Measurements from ENCODE around the gene HTR3E.
A peak's percentile ranks its signal among the peaks of the same experiment; 100 is the strongest.

HTR3E gene

DNA sequence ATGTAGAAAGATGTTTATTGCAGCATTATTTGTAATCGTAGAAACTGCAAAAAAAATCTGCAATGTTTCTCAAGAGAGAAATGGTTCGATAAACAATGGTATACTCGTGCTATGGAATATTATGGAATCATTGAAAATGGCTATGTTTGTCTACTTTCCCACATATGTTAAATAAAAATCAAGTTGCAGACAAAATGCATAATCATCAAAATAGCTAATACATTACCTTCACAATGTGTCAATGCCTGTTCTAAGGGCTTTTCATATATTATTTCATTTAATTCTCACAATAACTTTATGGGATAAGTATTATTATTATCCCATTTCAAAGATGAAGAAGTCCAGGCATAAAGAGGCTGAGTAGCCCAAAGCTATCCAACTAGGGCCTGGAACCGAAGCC, 36.1 kb downstream of the HTR3E start:
- DNase-seq (ENCODE audit: extremely low read depth, low read depth) = no peak
- TF ChIP-seq, protein P1, sequence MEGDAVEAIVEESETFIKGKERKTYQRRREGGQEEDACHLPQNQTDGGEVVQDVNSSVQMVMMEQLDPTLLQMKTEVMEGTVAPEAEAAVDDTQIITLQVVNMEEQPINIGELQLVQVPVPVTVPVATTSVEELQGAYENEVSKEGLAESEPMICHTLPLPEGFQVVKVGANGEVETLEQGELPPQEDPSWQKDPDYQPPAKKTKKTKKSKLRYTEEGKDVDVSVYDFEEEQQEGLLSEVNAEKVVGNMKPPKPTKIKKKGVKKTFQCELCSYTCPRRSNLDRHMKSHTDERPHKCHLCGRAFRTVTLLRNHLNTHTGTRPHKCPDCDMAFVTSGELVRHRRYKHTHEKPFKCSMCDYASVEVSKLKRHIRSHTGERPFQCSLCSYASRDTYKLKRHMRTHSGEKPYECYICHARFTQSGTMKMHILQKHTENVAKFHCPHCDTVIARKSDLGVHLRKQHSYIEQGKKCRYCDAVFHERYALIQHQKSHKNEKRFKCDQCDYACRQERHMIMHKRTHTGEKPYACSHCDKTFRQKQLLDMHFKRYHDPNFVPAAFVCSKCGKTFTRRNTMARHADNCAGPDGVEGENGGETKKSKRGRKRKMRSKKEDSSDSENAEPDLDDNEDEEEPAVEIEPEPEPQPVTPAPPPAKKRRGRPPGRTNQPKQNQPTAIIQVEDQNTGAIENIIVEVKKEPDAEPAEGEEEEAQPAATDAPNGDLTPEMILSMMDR (IDR thresholded peaks at IDR 0.05; ENCODE audit: low read depth, low read length, missing control alignments) = no peak
- H3K4me3 ChIP-seq (replicated peaks; ENCODE audit: low read depth, low read length) = no peak overlapping the region

GRCh38 chr3:184133840-184134745, 37.2 kb downstream of the HTR3E start:
- peak; percentile 67 for DNase-seq (ENCODE audit: extremely low read depth, low read depth)
- TF ChIP-seq, protein P1 (IDR thresholded peaks at IDR 0.05; ENCODE audit: low read depth, low read length, missing control alignments) = no peak
- peak overlapping the region; percentile 99 for H3K4me3 ChIP-seq (replicated peaks; ENCODE audit: low read depth, low read length)

DNA sequence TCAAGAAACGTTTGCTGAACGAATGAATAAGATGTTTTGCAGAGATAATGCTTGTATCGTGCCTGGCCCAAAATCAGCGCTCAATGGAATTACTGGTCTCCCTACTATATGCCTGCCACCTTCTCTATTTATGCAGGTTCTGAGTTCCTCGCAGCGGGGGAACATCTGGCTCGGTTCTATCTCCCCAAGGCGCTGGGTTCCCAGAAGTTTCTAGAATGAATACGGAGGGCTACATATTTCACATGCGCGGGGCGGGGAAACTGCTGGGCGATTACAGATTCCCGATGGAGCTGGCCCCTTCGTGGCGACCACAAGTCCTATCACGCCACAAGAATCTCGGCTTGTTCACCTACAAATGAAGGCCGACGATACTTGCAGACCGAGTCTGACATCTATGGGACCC, 37.9 kb downstream of the HTR3E start:
- H3K4me3 ChIP-seq (replicated peaks; ENCODE audit: low read depth, low read length) = peak overlapping the region; percentile 99
- TF ChIP-seq, protein P1 (IDR thresholded peaks at IDR 0.05; ENCODE audit: low read depth, low read length, missing control alignments) = no peak
- DNase-seq (ENCODE audit: extremely low read depth, low read depth) = no peak

- TF ChIP-seq, protein P1 (IDR thresholded peaks at IDR 0.05; ENCODE audit: low read depth, low read length, missing control alignments) = peak; percentile 34
- peak within 1 kb of the TSS; percentile 99 for H3K4me3 ChIP-seq (replicated peaks; ENCODE audit: low read depth, low read length)
- DNase-seq (ENCODE audit: extremely low read depth, low read depth) = peak; percentile 89
Measured at GRCh38 chr3:184135149-184135910, 38.5 kb downstream of the HTR3E start, which contains the start of gene EIF2B5. EIF2B5 (plus strand) TSS chr3:184135358; CDS start chr3:184135386, 28 bp downstream.

DNA sequence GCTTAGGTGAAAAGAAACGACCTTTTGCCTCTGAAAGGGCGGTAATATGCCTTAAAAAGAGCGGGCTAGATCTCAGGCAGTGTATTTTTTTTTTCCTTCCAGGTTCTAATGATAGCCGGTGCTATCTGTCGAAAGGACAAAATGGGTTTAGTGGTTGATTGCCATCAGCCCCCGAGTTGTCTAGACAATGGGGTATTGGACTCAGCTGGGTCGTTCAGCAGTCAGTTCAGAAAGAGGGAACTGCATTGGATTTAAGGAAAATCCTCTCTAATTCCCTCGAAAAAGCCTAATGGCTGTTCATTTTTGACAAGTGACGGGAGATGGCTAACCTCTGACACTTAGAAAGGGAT, 39.0 kb downstream of the HTR3E start:
- peak overlapping the region; percentile 99 for H3K4me3 ChIP-seq (replicated peaks; ENCODE audit: low read depth, low read length)
- TF ChIP-seq, protein P1 (IDR thresholded peaks at IDR 0.05; ENCODE audit: low read depth, low read length, missing control alignments) = no peak
- DNase-seq (ENCODE audit: extremely low read depth, low read depth) = no peak

GRCh38 chr3:184140436-184140835, 43.6 kb downstream of the HTR3E start:
- H3K4me3 ChIP-seq (replicated peaks; ENCODE audit: low read depth, low read length) = no peak overlapping the region
- TF ChIP-seq, protein P1 (IDR thresholded peaks at IDR 0.05; ENCODE audit: low read depth, low read length, missing control alignments) = no peak
- DNase-seq (ENCODE audit: extremely low read depth, low read depth) = no peak

All from HFF-Myc (cell line).